GDM1 (cell line): ENCODE data around the gene TMEM97.
A peak's percentile ranks its signal among the peaks of the same experiment; 100 is the strongest.

Source experiments
- DNase-seq: peaks from one replicate; lab custom pipeline; 2025; lab: John Stamatoyannopoulos, UW

The TMEM97 gene

GRCh38 chr17:28365487-28365886 lies 46.5 kb downstream of the TMEM97 start:
- no peak for DNase-seq

GRCh38 chr17:28366605-28367004 lies 47.6 kb downstream of the TMEM97 start:
- DNase-seq, result no peak

GRCh38 chr17:28367641-28368305 lies 48.8 kb downstream of the TMEM97 start:
- no peak for DNase-seq

- no peak for DNase-seq
Measured at GRCh38 chr17:28368306-28368831, 49.4 kb downstream of the TMEM97 start.

GRCh38 chr17:28368915-28369683 lies 50.1 kb downstream of the TMEM97 start:
- DNase-seq, result no peak

GRCh38 chr17:28369684-28370034 lies 50.7 kb downstream of the TMEM97 start:
- DNase-seq, result no peak

DNA sequence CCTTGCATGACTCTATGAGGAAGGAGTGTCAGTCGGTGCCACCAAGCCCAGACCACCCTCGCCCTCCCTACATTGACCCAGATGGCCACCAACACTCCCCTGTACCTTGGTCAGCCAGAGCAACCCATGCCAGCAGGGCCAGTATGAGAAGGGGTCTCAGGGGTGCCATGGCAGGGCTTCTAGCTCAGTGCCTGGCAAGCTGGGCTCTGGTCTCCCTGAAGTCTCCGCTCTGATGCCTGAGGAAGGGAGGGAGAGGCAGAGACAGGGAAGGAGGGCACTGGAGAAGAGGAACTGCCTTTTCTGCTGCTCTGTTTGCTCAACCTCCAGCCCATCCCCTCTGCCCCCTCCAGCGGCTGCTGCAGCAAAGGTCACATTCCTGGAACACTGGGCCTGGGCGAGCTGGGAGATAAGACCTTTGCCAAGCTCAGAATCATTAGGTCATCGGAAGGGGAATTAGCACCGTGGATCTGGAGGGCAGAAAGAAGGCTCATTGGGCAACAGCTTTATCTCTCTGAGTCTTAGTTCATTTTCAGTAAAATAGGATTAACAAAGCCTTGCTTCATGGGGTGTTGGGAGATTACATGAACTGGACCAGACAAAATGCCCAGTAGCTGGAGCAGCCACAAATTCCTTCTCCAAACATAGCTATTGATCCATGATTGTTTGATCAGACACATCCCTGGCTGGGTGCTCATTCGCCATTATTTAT lies 51.2 kb downstream of the TMEM97 start, which contains the start of gene VTN:
Gene VTN (minus strand): TSS at position 273 of the 709 bp plus-strand sequence. CDS start 104 bp downstream, at position 169.
- no peak for DNase-seq

DNA sequence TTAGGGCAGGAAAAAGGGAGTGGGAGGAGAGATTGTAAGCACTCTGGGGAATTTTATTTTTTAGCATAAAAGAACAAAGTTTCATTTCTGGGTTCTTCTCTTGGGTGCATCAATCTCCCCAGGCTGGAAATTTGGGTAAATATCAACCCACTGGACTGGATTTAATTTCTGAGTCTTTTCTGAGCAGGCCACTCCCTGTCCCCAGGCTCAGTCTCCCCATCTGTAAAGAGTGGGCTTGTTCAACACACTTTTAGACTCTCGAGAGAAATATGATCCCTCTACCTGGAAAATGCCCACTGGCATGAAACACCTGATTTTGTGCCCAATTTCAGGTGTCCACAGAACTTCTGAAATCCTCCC lies 51.7 kb downstream of the TMEM97 start:
- DNase-seq, result no peak

DNA sequence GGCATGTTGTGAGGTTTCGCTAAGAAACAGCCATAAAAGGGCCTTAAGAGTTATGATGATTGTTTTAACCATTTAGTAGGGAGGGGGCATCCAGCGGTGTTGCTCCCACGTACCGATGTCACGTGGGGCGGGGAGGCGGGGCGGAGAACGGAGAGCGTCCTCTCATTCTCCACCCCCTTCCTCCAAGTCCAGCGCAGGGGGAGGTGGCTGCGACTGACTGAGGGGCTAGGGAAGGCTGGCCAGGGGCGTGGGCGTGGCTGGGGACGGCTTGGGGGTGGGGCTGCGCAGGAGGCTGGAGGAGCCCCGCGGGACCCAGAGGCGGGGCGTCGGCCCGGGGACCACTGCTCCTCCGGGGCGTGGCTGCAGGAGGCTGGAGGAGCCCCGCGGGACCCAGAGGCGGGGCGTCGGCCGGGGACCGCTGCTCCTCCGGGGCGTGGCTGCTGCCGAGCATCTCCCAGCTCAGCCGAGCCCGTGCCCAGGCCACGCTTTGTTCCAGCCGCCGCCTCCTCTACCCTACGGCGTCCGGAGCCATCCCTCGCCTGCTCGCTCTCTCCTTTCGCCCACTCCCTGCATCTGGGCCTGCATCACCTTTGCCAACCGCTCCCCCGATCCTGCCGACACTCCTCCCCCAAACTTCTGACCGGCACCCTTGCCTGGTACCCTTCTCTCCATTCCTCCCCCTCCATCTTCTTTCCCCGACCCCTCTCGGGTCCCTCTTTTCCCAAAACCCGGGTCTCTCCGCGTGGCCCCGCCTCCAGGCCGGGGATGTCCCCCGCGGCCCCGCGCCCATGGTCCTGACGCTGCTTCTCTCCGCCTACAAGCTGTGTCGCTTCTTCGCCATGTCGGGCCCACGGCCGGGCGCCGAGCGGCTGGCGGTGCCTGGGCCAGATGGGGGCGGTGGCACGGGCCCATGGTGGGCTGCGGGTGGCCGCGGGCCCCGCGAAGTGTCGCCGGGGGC lies 52.5 kb downstream of the TMEM97 start, which contains the start of gene SARM1:
Gene SARM1 (plus strand): TSS at position 450 of the 958 bp plus-strand sequence. CDS start 339 bp downstream, at position 789.
- DNase-seq, result peak; percentile 66

- DNase-seq, result no peak
Measured at GRCh38 chr17:28372203-28372944, 53.4 kb downstream of the TMEM97 start.

DNA sequence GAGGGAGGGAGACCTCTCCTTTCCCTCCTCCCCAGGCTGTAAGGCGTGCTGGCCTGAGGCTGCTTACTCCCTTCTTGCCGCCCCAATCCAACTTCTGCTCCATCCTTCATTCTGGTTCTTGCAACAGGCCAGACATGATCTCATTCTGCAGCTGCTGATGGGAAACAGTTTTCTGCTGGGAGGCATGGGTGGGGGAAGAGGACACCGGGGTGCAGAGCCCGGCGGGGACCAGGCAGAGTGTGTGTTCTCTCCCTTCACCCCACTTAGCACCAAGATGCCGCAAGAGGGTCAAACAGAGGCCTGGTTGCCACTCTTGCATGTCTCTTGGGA lies 53.9 kb downstream of the TMEM97 start:
- DNase-seq, result no peak
